ENCODE results near the gene ZMAT5. TPM values are rescaled to one million over a fixed set of nuclear protein-coding genes. Genes with fewer than 3 reads are reported as not detected.

Gene ZMAT5
- total RNA-seq, 1 experiment from 2014 or later, result 13.4 TPM

DNA sequence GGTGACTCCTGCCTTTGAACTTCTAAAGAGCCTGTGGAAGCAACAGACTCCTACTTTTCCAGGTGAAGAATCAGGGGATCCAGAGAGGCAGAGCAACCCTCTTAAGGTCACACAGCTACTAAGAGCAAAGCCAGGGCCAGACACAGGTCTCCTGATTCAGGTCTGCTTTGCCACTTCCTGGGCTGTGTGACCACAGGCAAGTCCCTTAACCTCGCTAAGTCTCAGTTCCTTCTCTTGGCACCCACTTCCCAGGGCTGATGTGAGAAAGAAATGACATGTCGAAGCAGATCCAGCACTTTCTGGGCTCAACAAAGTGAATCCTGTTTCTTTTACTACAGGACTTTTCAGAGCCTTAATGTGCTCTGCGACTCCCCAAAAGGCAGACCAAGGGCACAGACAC is 30.5 kb upstream of the ZMAT5 start:
- POLR2A ChIA-PET, result no interaction called here
- TF ChIP-seq ELF4 (CRISPR knock-in tag; IDR thresholded peaks at IDR 0.05; ENCODE audit: low read depth) (no peak), GTF2I (CRISPR knock-in tag; conservative IDR thresholded peaks at IDR 0.05) (no peak)
- Mint-ChIP-seq H3K36me3 (peaks cover 13% of the 10 kb centered on the region; the same call in 1 of the 2 replicates), H3K9me3 (no peaks in the 10 kb centered on the region), H3K4me3 (no peak overlapping the region), H3K4me1 (no peaks in the 10 kb centered on the region), H3K27me3 (ENCODE audit: low read depth) (no peaks in the 10 kb centered on the region), H3K27ac (no peak overlapping the region)
- ATAC-seq, result no peak
- CTCF ChIA-PET, result interaction anchor here (1.8 kb wide), 1 partner anchor 208 kb away, joined by 4 read pairs; no protein-coding TSS in a partner anchor
- no peak for DNase-seq (ENCODE audit: low spot score)

DNA sequence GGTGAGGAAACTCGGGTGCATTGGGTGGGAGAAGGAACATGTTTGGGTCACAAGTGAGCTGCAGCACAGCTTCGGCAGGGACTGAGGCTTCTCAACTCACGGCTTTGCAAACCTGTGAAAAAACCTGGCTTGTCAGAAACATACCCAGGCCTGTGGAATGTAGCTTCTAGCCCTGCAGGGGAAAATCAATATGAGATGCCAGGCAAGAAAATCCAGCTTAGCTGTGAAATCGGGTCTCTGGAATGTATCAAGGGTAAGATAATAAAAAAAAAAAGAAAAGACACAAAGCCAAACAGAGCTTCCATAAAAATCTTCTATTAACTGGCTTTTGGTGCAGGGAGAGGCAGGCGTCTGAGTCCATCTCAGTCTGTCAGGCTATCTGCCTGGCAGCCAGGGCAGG is 28.9 kb upstream of the ZMAT5 start:
- ATAC-seq (no peak), DNase-seq (ENCODE audit: low spot score) (no peak)
- Mint-ChIP-seq H3K4me1 (no peaks in the 10 kb centered on the region), H3K4me3 (no peak overlapping the region), H3K27ac (no peak overlapping the region), H3K9me3 (no peaks in the 10 kb centered on the region), H3K36me3 (peaks cover 13% of the 10 kb centered on the region; the same call in 1 of the 2 replicates), H3K27me3 (ENCODE audit: low read depth) (no peaks in the 10 kb centered on the region)
- ChIA-PET POLR2A (interaction anchor here (0.7 kb wide), 1 partner anchor 286 kb away, joined by 3 read pairs; no protein-coding TSS in a partner anchor), CTCF (interaction anchor here (1.3 to 1.5 kb wide), 2 partner anchors 106 to 210 kb away, joined by 4 to 8 read pairs; no protein-coding TSS in a partner anchor)
- TF ChIP-seq NFATC4 (CRISPR knock-in tag; IDR thresholded peaks at IDR 0.05), result no peak
- TF ChIP-seq, protein P1, sequence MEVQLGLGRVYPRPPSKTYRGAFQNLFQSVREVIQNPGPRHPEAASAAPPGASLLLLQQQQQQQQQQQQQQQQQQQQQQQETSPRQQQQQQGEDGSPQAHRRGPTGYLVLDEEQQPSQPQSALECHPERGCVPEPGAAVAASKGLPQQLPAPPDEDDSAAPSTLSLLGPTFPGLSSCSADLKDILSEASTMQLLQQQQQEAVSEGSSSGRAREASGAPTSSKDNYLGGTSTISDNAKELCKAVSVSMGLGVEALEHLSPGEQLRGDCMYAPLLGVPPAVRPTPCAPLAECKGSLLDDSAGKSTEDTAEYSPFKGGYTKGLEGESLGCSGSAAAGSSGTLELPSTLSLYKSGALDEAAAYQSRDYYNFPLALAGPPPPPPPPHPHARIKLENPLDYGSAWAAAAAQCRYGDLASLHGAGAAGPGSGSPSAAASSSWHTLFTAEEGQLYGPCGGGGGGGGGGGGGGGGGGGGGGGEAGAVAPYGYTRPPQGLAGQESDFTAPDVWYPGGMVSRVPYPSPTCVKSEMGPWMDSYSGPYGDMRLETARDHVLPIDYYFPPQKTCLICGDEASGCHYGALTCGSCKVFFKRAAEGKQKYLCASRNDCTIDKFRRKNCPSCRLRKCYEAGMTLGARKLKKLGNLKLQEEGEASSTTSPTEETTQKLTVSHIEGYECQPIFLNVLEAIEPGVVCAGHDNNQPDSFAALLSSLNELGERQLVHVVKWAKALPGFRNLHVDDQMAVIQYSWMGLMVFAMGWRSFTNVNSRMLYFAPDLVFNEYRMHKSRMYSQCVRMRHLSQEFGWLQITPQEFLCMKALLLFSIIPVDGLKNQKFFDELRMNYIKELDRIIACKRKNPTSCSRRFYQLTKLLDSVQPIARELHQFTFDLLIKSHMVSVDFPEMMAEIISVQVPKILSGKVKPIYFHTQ (CRISPR knock-in tag; IDR thresholded peaks at IDR 0.05), result no peak
- no peak for TF ChIP-seq KAT7 (CRISPR knock-in tag; IDR thresholded peaks at IDR 0.05; ENCODE audit: borderline replicate concordance)
- TF ChIP-seq, protein P2, sequence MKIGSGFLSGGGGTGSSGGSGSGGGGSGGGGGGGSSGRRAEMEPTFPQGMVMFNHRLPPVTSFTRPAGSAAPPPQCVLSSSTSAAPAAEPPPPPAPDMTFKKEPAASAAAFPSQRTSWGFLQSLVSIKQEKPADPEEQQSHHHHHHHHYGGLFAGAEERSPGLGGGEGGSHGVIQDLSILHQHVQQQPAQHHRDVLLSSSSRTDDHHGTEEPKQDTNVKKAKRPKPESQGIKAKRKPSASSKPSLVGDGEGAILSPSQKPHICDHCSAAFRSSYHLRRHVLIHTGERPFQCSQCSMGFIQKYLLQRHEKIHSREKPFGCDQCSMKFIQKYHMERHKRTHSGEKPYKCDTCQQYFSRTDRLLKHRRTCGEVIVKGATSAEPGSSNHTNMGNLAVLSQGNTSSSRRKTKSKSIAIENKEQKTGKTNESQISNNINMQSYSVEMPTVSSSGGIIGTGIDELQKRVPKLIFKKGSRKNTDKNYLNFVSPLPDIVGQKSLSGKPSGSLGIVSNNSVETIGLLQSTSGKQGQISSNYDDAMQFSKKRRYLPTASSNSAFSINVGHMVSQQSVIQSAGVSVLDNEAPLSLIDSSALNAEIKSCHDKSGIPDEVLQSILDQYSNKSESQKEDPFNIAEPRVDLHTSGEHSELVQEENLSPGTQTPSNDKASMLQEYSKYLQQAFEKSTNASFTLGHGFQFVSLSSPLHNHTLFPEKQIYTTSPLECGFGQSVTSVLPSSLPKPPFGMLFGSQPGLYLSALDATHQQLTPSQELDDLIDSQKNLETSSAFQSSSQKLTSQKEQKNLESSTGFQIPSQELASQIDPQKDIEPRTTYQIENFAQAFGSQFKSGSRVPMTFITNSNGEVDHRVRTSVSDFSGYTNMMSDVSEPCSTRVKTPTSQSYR (CRISPR knock-in tag; IDR thresholded peaks at IDR 0.05), result no peak
- no peak for TF ChIP-seq SMAD4 (CRISPR knock-in tag; IDR thresholded peaks at IDR 0.05)
- TF ChIP-seq, protein P3, sequence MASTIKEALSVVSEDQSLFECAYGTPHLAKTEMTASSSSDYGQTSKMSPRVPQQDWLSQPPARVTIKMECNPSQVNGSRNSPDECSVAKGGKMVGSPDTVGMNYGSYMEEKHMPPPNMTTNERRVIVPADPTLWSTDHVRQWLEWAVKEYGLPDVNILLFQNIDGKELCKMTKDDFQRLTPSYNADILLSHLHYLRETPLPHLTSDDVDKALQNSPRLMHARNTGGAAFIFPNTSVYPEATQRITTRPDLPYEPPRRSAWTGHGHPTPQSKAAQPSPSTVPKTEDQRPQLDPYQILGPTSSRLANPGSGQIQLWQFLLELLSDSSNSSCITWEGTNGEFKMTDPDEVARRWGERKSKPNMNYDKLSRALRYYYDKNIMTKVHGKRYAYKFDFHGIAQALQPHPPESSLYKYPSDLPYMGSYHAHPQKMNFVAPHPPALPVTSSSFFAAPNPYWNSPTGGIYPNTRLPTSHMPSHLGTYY (CRISPR knock-in tag; IDR thresholded peaks at IDR 0.05), result no peak
- TF ChIP-seq ESRRA (CRISPR knock-in tag; IDR thresholded peaks at IDR 0.05; ENCODE audit: borderline replicate concordance), result no peak
- TF ChIP-seq CREB1 (CRISPR knock-in tag; IDR thresholded peaks at IDR 0.05), result no peak
- TF ChIP-seq, protein P4, sequence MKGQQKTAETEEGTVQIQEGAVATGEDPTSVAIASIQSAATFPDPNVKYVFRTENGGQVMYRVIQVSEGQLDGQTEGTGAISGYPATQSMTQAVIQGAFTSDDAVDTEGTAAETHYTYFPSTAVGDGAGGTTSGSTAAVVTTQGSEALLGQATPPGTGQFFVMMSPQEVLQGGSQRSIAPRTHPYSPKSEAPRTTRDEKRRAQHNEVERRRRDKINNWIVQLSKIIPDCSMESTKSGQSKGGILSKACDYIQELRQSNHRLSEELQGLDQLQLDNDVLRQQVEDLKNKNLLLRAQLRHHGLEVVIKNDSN (CRISPR knock-in tag; IDR thresholded peaks at IDR 0.05), result no peak
- no peak for TF ChIP-seq TP53 (CRISPR knock-in tag; IDR thresholded peaks at IDR 0.05)
- TF ChIP-seq IRF2 (CRISPR knock-in tag; IDR thresholded peaks at IDR 0.05; ENCODE audit: borderline replicate concordance, low read depth), result no peak
- TF ChIP-seq OVOL2 (CRISPR knock-in tag; IDR thresholded peaks at IDR 0.05; ENCODE audit: borderline replicate concordance), result no peak

DNA sequence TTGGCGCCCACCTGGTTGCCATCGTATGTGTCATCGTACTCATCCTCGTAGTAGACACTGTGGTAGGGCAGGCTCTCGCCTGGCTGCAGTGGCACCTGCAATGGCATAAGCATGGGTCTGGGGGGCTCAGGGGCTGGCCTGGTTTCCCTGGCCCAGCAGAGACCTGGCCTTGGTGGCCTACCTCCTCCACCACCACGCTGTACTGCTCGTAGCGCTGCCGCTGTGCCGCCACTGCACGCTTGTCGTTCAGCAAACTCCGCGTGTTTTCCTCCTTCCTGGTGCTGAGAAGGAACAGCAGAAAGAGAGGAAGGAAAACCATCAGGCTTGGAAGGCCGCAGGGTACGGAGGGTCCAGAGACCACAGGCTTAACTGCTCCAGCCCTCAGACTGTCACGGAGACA is 26.6 kb upstream of the ZMAT5 start:
- ATAC-seq (no peak), DNase-seq (ENCODE audit: low spot score) (no peak)
- ChIA-PET CTCF (no interaction called here), POLR2A (no interaction called here)
- no peaks in the 10 kb centered on the region for H3K27me3 Mint-ChIP-seq (ENCODE audit: low read depth)
- peaks cover 13% of the 10 kb centered on the region for H3K36me3 Mint-ChIP-seq
- no peak overlapping the region for H3K27ac Mint-ChIP-seq
- no peaks in the 10 kb centered on the region for H3K4me1 Mint-ChIP-seq
- no peaks in the 10 kb centered on the region for H3K9me3 Mint-ChIP-seq
- H3K4me3 Mint-ChIP-seq, result no peak overlapping the region
- TF ChIP-seq, protein P5, sequence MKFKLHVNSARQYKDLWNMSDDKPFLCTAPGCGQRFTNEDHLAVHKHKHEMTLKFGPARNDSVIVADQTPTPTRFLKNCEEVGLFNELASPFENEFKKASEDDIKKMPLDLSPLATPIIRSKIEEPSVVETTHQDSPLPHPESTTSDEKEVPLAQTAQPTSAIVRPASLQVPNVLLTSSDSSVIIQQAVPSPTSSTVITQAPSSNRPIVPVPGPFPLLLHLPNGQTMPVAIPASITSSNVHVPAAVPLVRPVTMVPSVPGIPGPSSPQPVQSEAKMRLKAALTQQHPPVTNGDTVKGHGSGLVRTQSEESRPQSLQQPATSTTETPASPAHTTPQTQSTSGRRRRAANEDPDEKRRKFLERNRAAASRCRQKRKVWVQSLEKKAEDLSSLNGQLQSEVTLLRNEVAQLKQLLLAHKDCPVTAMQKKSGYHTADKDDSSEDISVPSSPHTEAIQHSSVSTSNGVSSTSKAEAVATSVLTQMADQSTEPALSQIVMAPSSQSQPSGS (CRISPR knock-in tag; IDR thresholded peaks at IDR 0.05; ENCODE audit: borderline replicate concordance, low read depth), result no peak
- no peak for TF ChIP-seq ZNF671 (CRISPR knock-in tag; IDR thresholded peaks at IDR 0.05)
- TF ChIP-seq, protein P6, sequence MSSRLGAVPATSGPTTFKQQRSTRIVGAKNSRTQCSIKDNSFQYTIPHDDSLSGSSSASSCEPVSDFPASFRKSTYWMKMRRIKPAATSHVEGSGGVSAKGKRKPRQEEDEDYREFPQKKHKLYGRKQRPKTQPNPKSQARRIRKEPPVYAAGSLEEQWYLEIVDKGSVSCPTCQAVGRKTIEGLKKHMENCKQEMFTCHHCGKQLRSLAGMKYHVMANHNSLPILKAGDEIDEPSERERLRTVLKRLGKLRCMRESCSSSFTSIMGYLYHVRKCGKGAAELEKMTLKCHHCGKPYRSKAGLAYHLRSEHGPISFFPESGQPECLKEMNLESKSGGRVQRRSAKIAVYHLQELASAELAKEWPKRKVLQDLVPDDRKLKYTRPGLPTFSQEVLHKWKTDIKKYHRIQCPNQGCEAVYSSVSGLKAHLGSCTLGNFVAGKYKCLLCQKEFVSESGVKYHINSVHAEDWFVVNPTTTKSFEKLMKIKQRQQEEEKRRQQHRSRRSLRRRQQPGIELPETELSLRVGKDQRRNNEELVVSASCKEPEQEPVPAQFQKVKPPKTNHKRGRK (CRISPR knock-in tag; IDR thresholded peaks at IDR 0.05; ENCODE audit: borderline replicate concordance), result no peak
- TF ChIP-seq, protein P7, sequence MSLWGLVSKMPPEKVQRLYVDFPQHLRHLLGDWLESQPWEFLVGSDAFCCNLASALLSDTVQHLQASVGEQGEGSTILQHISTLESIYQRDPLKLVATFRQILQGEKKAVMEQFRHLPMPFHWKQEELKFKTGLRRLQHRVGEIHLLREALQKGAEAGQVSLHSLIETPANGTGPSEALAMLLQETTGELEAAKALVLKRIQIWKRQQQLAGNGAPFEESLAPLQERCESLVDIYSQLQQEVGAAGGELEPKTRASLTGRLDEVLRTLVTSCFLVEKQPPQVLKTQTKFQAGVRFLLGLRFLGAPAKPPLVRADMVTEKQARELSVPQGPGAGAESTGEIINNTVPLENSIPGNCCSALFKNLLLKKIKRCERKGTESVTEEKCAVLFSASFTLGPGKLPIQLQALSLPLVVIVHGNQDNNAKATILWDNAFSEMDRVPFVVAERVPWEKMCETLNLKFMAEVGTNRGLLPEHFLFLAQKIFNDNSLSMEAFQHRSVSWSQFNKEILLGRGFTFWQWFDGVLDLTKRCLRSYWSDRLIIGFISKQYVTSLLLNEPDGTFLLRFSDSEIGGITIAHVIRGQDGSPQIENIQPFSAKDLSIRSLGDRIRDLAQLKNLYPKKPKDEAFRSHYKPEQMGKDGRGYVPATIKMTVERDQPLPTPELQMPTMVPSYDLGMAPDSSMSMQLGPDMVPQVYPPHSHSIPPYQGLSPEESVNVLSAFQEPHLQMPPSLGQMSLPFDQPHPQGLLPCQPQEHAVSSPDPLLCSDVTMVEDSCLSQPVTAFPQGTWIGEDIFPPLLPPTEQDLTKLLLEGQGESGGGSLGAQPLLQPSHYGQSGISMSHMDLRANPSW (CRISPR knock-in tag; conservative IDR thresholded peaks at IDR 0.05; ENCODE audit: low read depth), result no peak
- no peak for TF ChIP-seq PRRX2 (CRISPR knock-in tag; IDR thresholded peaks at IDR 0.05)

All from WTC11 (cell line).